ENCODE data around the gene STAT3. TPM values are rescaled to one million over a fixed set of nuclear protein-coding genes. Genes with fewer than 3 reads are reported as not detected.

STAT3 gene
- total and polyA plus RNA-seq, 2 donors (not counting 1 experiment from before 2014, with no cell fraction given): 50.1 to 140 TPM

DNA sequence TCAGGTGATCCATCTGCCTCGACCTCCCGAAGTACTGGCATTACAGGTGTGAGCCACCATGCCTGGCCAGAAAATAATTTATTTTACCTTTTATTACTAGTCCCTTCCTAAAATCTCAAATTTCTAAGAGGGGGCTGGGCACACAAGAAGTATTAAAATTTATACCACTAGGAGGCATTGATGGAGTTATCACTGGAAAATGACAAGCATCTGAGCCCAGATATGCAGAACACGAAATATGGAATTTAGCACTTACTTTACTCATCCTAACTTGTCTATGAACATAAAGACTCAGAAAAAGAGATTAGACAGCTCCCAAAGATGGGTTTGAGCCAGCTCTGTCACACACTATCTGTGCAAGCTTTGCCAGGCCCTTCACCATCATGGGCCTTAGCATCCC, 53.6 kb downstream of the STAT3 start:
- Histone ChIP-seq H2AFZ (ENCODE audit: insufficient read depth, low read depth, low read length, poor library complexity, severe bottlenecking) (no peak overlapping the region), H3K9me3 (ENCODE audit: control extremely low read depth in 1 of 3, control insufficient read depth in 2 of 3, insufficient read depth in 1 of 3, low read length in 2 of 3) (no peaks in the 10 kb centered on the region), H3K4me3 (ENCODE audit: control extremely low read depth in 1 of 5, extremely low read depth in 1 of 5, insufficient read depth in 1 of 5, low read depth in 2 of 5, low read length in 4 of 5) (no peak overlapping the region), H3K36me3 (replicated peaks in 1 of 2; ENCODE audit: control extremely low read depth in 1 of 2, control insufficient read depth in 1 of 2, extremely low read depth in 1 of 2, insufficient read depth in 2 of 2, low read length in 1 of 2) (peaks cover 16 to 72% of the 10 kb centered on the region in 2 experiments), H3K4me1 (ENCODE audit: control insufficient read depth in 2 of 2, insufficient read depth in 2 of 2, low read length in 2 of 2) (peaks cover 0 to 3% of the 10 kb centered on the region in 2 donors), H3K9ac (ENCODE audit: low read length) (no peak overlapping the region), H3K27ac (ENCODE audit: low read length in 2 of 2) (no peak overlapping the region), H4K20me1 (ENCODE audit: control insufficient read depth, insufficient read depth, low read length, poor library complexity, severe bottlenecking) (no peaks in the 10 kb centered on the region), H3K79me2 (ENCODE audit: control insufficient read depth, insufficient read depth, low read length) (peaks cover 2% of the 10 kb centered on the region), H3K4me2 (replicated peaks; ENCODE audit: low read depth, low read length, poor library complexity, severe bottlenecking) (no peak overlapping the region), H3K27me3 (replicated peaks in 1 of 4; ENCODE audit: control extremely low read depth in 1 of 4, control insufficient read depth in 3 of 4, insufficient read depth in 4 of 4, low read length in 3 of 4) (no peaks in the 10 kb centered on the region)
- Mint-ChIP-seq H3K4me3 (no peak overlapping the region), H3K4me1 (peaks cover 13% of the 10 kb centered on the region), H3K9me3 (ENCODE audit: insufficient read depth) (no peaks in the 10 kb centered on the region), H3K27me3 (no peaks in the 10 kb centered on the region), H3K27ac (no peak overlapping the region)
- DNase-seq (no peak), ATAC-seq (ENCODE audit: low read depth) (no peak)
- intact Hi-C loops (cut with micrococcal nuclease): no loop called here
- ChIA-PET CTCF (interaction anchor here (0.7 to 1.8 kb wide), 3 partner anchors 68 to 74 kb away, joined by 3 to 7 read pairs (median 4); no protein-coding TSS in a partner anchor), POLR2A (interaction anchor here (0.5 kb wide), 1 partner anchor 17 kb away, joined by 3 read pairs; no protein-coding TSS in a partner anchor)
- WGBS (ENCODE audit: insufficient coverage): 100% methylated on average over 1 of the region's 3 CpGs
- no peak for TF ChIP-seq EZH2 (IDR thresholded peaks at IDR 0.05; ENCODE audit: borderline replicate concordance, insufficient read depth, low read depth, low read length, poor library complexity, severe bottlenecking)
- TF ChIP-seq, protein P1, sequence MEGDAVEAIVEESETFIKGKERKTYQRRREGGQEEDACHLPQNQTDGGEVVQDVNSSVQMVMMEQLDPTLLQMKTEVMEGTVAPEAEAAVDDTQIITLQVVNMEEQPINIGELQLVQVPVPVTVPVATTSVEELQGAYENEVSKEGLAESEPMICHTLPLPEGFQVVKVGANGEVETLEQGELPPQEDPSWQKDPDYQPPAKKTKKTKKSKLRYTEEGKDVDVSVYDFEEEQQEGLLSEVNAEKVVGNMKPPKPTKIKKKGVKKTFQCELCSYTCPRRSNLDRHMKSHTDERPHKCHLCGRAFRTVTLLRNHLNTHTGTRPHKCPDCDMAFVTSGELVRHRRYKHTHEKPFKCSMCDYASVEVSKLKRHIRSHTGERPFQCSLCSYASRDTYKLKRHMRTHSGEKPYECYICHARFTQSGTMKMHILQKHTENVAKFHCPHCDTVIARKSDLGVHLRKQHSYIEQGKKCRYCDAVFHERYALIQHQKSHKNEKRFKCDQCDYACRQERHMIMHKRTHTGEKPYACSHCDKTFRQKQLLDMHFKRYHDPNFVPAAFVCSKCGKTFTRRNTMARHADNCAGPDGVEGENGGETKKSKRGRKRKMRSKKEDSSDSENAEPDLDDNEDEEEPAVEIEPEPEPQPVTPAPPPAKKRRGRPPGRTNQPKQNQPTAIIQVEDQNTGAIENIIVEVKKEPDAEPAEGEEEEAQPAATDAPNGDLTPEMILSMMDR (IDR thresholded peaks at IDR 0.05): peak; percentile 8

DNA sequence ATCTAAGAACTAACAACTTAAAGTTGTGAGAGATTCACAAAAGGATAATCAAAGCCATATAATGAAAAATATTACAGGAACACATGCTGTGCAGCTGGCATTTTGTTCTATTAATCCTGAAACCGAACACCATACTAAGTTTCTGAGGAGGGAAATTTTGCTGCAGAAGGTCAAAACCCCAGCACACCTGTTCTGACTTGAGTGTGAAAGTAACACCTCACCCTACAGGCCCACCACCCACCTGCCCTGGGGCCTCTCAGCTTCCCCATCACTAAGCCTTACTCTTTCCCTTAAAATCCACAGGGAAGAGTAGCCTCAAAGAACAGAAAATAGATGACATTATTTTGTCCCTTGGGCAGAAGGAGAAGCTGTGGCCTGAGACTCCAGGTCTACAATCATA, 55.2 kb downstream of the STAT3 start:
- no peak overlapping the region for H2AFZ ChIP-seq (ENCODE audit: insufficient read depth, low read depth, low read length, poor library complexity, severe bottlenecking)
- no peaks in the 10 kb centered on the region for H3K9me3 Mint-ChIP-seq (ENCODE audit: insufficient read depth)
- intact Hi-C loops (cut with micrococcal nuclease): no loop called here
- no peaks in the 10 kb centered on the region for H3K27me3 ChIP-seq (replicated peaks in 1 of 4; ENCODE audit: control extremely low read depth in 1 of 4, control insufficient read depth in 3 of 4, insufficient read depth in 4 of 4, low read length in 3 of 4)
- H3K36me3 ChIP-seq (replicated peaks in 1 of 2; ENCODE audit: control extremely low read depth in 1 of 2, control insufficient read depth in 1 of 2, extremely low read depth in 1 of 2, insufficient read depth in 2 of 2, low read length in 1 of 2): peaks cover 21 to 73% of the 10 kb centered on the region in 2 experiments
- CTCF ChIA-PET: interaction anchor here (0.6 to 1.8 kb wide), 3 partner anchors 10 to 73 kb away, joined by 3 to 5 read pairs (median 3); no protein-coding TSS in a partner anchor
- H3K4me1 ChIP-seq (ENCODE audit: control insufficient read depth in 2 of 2, insufficient read depth in 2 of 2, low read length in 2 of 2): peaks cover 0 to 3% of the 10 kb centered on the region in 2 donors
- H3K27me3 Mint-ChIP-seq: no peaks in the 10 kb centered on the region
- no peak overlapping the region for H3K4me2 ChIP-seq (replicated peaks; ENCODE audit: low read depth, low read length, poor library complexity, severe bottlenecking)
- no peak for TF ChIP-seq EZH2 (IDR thresholded peaks at IDR 0.05; ENCODE audit: borderline replicate concordance, insufficient read depth, low read depth, low read length, poor library complexity, severe bottlenecking)
- TF ChIP-seq, protein P1 (IDR thresholded peaks at IDR 0.05): no peak
- H3K9me3 ChIP-seq (ENCODE audit: control extremely low read depth in 1 of 3, control insufficient read depth in 2 of 3, insufficient read depth in 1 of 3, low read length in 2 of 3): no peaks in the 10 kb centered on the region
- H3K4me3 ChIP-seq (ENCODE audit: control extremely low read depth in 1 of 5, extremely low read depth in 1 of 5, insufficient read depth in 1 of 5, low read depth in 2 of 5, low read length in 4 of 5): no peak overlapping the region
- H3K79me2 ChIP-seq (ENCODE audit: control insufficient read depth, insufficient read depth, low read length): no peaks in the 10 kb centered on the region
- peaks cover 6% of the 10 kb centered on the region for H3K4me1 Mint-ChIP-seq
- no peak overlapping the region for H3K27ac Mint-ChIP-seq
- no peak overlapping the region for H3K27ac ChIP-seq (ENCODE audit: low read length in 2 of 2)
- POLR2A ChIA-PET: no interaction called here
- WGBS (ENCODE audit: insufficient coverage): no CpG with 5 or more reads among the region's 1 CpG
- DNase-seq: no peak
- H4K20me1 ChIP-seq (ENCODE audit: control insufficient read depth, insufficient read depth, low read length, poor library complexity, severe bottlenecking): no peaks in the 10 kb centered on the region
- no peak overlapping the region for H3K9ac ChIP-seq (ENCODE audit: low read length)
- no peak overlapping the region for H3K4me3 Mint-ChIP-seq
- no peak for ATAC-seq (ENCODE audit: low read depth)

Measured in B cell (primary cell).